Hepatocyte (in vitro differentiated cells): ENCODE results near the gene AURKB.

Experiments
- EZH2 ChIP-seq: fragments of 200-600 bp; sonication (generic); IDR thresholded peaks from 2 replicates; pipeline ENCODE4 v1.6.1; 2016; ENCODE audit warnings: antibody characterized with exemption, mild to moderate bottlenecking, borderline replicate concordance
- TF ChIP-seq, protein P1 (sequence below): fragments of 200-600 bp; sonication (generic); IDR thresholded peaks from 2 replicates; pipeline ENCODE4 v1.5.1; 2016; ENCODE audit warnings: antibody characterized with exemption, mild to moderate bottlenecking; ENCODE audit not compliant: poor library complexity

DNA sequence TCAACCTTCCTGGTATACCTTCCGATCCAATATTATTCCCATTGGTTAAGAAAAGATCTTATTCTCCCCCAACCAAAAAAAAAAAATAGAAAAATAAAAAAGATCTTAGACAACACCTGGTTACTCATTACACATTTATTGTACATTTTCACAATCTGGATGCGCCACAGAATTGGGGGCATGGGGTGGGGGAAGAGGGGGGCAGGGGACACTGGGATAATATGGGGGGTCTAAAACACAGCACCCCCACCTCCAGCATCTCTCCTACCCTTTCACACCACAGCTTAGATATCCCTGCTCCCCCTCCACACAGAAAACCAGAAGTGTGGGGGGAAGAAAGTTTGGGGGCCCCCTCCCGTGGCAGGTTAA, 51.4 kb downstream of the AURKB start:
- TF ChIP-seq, protein P1, sequence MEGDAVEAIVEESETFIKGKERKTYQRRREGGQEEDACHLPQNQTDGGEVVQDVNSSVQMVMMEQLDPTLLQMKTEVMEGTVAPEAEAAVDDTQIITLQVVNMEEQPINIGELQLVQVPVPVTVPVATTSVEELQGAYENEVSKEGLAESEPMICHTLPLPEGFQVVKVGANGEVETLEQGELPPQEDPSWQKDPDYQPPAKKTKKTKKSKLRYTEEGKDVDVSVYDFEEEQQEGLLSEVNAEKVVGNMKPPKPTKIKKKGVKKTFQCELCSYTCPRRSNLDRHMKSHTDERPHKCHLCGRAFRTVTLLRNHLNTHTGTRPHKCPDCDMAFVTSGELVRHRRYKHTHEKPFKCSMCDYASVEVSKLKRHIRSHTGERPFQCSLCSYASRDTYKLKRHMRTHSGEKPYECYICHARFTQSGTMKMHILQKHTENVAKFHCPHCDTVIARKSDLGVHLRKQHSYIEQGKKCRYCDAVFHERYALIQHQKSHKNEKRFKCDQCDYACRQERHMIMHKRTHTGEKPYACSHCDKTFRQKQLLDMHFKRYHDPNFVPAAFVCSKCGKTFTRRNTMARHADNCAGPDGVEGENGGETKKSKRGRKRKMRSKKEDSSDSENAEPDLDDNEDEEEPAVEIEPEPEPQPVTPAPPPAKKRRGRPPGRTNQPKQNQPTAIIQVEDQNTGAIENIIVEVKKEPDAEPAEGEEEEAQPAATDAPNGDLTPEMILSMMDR: no peak
- TF ChIP-seq EZH2: no peak
